H1 (cell line): ENCODE data around the gene SLC12A2. TPM values are rescaled to one million over a fixed set of nuclear protein-coding genes. Genes with fewer than 3 reads are reported as not detected.

Source experiments
- CTCF ChIA-PET: fragments of 300-600 bp; sonication (Branson Sonifier 250); formaldehyde crosslinking; loops from one replicate; lab custom pipeline; 2021; ENCODE audit not compliant: partially characterized antibody; lab: Charles Lee
- POLR2A ChIA-PET: fragments of 300-600 bp; sonication (Branson Sonifier 250); formaldehyde crosslinking; loops from one replicate; lab custom pipeline; 2021; ENCODE audit warnings: inconsistent platforms; ENCODE audit not compliant: partially characterized antibody; lab: Charles Lee
- DNase-seq, 2 experiments: peaks; one replicate each; pipeline versions ENCODE4 v3.0.0 to v3.0.0-alpha.2; 2010 to 2022; ENCODE audit warnings: low spot score in 2 of 2, low read depth in 1 of 2, mixed read lengths in 1 of 2
- FAIRE-seq: peaks from 2 replicates; lab custom pipeline; 2011; peaks lifted over from hg19 to GRCh38; lab: Jason Lieb, UNC
- H2AFZ ChIP-seq: 2 replicates; pipeline ENCODE4 v1.8.1; 2012; ENCODE audit warnings: low read length, inconsistent platforms
- H2AK5ac ChIP-seq: 2 replicates; pipeline ENCODE4 v1.6.1; 2013; ENCODE audit warnings: low read depth, low read length
- H2BK120ac ChIP-seq: replicated peaks from 2 replicates; pipeline ENCODE3; 2013; ENCODE audit warnings: low read depth, low read length, inconsistent platforms
- H2BK12ac ChIP-seq: 2 replicates; pipeline ENCODE4 v1.6.1; 2013; ENCODE audit warnings: low read depth, low read length
- H2BK15ac ChIP-seq: 2 replicates; pipeline ENCODE4 v1.6.1; 2013; ENCODE audit warnings: low read length
- H2BK20ac ChIP-seq: 2 replicates; pipeline ENCODE4 v1.6.1; 2013; ENCODE audit warnings: low read length
- H2BK5ac ChIP-seq: 2 replicates; pipeline ENCODE4 v1.6.1; 2013; ENCODE audit warnings: low read depth, low read length
- H3K14ac ChIP-seq: 2 replicates; pipeline ENCODE4 v1.6.1; 2013; ENCODE audit warnings: inconsistent platforms; ENCODE audit not compliant: insufficient read length
- H3K18ac ChIP-seq: 2 replicates; pipeline ENCODE4 v1.6.1; 2013; ENCODE audit warnings: low read length; ENCODE audit errors: extremely low read depth
- H3K23ac ChIP-seq: 2 replicates; pipeline ENCODE4 v1.6.1; 2013; ENCODE audit warnings: inconsistent platforms; ENCODE audit not compliant: insufficient read length
- H3K23me2 ChIP-seq: 2 replicates; pipeline ENCODE4 v1.6.1; 2013; ENCODE audit warnings: low read depth, low read length
- H3K27ac ChIP-seq: 2 replicates; pipeline ENCODE4 v1.6.1; 2011; ENCODE audit warnings: low read depth, low read length, inconsistent platforms
- H3K27me3 ChIP-seq, 4 experiments: replicated peaks in 1 of 4; 1 replicate in 1 of 4; 2 replicates in 3 of 4; pipeline versions ENCODE4 v1.6.1 to v1.8.1; 2011 to 2013; ENCODE audit warnings: low read length in 3 of 4, mild to moderate bottlenecking in 3 of 4, inconsistent platforms in 2 of 4, mixed read lengths in 2 of 4, moderate library complexity in 1 of 4; ENCODE audit not compliant: control insufficient read depth in 3 of 4, insufficient read depth in 3 of 4; ENCODE audit errors: extremely low read depth in 1 of 4
- H3K36me3 ChIP-seq, 4 experiments: 2 replicates each; pipeline versions ENCODE4 v1.6.1 to v1.8.1; 2011 to 2013; ENCODE audit warnings: mild to moderate bottlenecking in 4 of 4, low read length in 3 of 4, moderate library complexity in 2 of 4, control low read depth in 1 of 4, inconsistent platforms in 1 of 4; ENCODE audit not compliant: insufficient read depth in 4 of 4, control insufficient read depth in 2 of 4
- H3K4ac ChIP-seq: replicated peaks from 2 replicates; pipeline ENCODE3; 2013; ENCODE audit warnings: low read length, low read depth, mixed read lengths, inconsistent platforms; ENCODE audit not compliant: insufficient read length
- H3K4me1 ChIP-seq, 4 experiments: replicated peaks in 1 of 4; 1 replicate in 1 of 4; 2 replicates in 3 of 4; pipeline versions ENCODE4 v1.6.1 to v1.8.1; 2011 to 2013; ENCODE audit warnings: low read length in 3 of 4, inconsistent platforms in 2 of 4, mixed read lengths in 1 of 4; ENCODE audit not compliant: insufficient read depth in 4 of 4, control insufficient read depth in 3 of 4
- H3K4me2 ChIP-seq, 2 experiments: 2 replicates each; pipeline versions ENCODE4 v1.6.1 to v1.8.1; 2011 to 2013; ENCODE audit warnings: low read depth in 2 of 2, low read length in 2 of 2, control low read depth in 1 of 2, inconsistent platforms in 1 of 2, mild to moderate bottlenecking in 1 of 2; ENCODE audit not compliant: insufficient read depth in 1 of 2
- H3K4me3 ChIP-seq, 4 experiments: fragments of 200-600, 300-600 bp in 1 of 4; sonication (generic), shearing (Covaris generic), sonication (Bioruptor Twin) in 1 of 4; 2 replicates each; pipeline versions ENCODE4 v1.5.1 to v1.8.1; 2011 to 2016; ENCODE audit warnings: low read length in 4 of 4, low read depth in 3 of 4, control low read depth in 2 of 4, inconsistent platforms in 2 of 4, mild to moderate bottlenecking in 2 of 4, mixed read lengths in 1 of 4, moderate library complexity in 1 of 4; ENCODE audit not compliant: insufficient read depth in 2 of 4; ENCODE audit errors: extremely low read depth in 1 of 4
- H3K56ac ChIP-seq: replicated peaks from 2 replicates; pipeline ENCODE3; 2013; ENCODE audit warnings: low read depth, mild to moderate bottlenecking, mixed read lengths, low read length, inconsistent platforms; ENCODE audit not compliant: insufficient read length
- H3K79me1 ChIP-seq: 2 replicates; pipeline ENCODE4 v1.6.1; 2013; ENCODE audit warnings: low read depth, low read length, control low read depth
- H3K79me2 ChIP-seq, 2 experiments: 2 replicates each; pipeline versions ENCODE4 v1.6.1 to v1.8.1; 2012 to 2013; ENCODE audit warnings: low read length in 2 of 2, mild to moderate bottlenecking in 2 of 2, inconsistent platforms in 1 of 2; ENCODE audit not compliant: insufficient read depth in 2 of 2, control insufficient read depth in 1 of 2
- H3K9ac ChIP-seq, 4 experiments: replicated peaks in 1 of 4; 1 replicate in 1 of 4; 2 replicates in 3 of 4; pipeline versions ENCODE4 v1.6.1 to v1.8.1; 2011 to 2013; ENCODE audit warnings: low read depth in 3 of 4, low read length in 3 of 4, control low read depth in 2 of 4, mild to moderate bottlenecking in 2 of 4, moderate library complexity in 2 of 4, inconsistent platforms in 1 of 4; ENCODE audit errors: extremely low read depth in 1 of 4
- H3K9me3 ChIP-seq, 2 experiments: 2 replicates each; pipeline versions ENCODE4 v1.6.1 to v1.8.1; 2012 to 2013; ENCODE audit warnings: mild to moderate bottlenecking in 2 of 2, moderate library complexity in 2 of 2, control low read depth in 1 of 2, inconsistent platforms in 1 of 2, low read depth in 1 of 2, low read length in 1 of 2, mixed read lengths in 1 of 2; ENCODE audit not compliant: insufficient read depth in 2 of 2
- H4K20me1 ChIP-seq, 2 experiments: replicated peaks in 1 of 2; 2 replicates each; pipeline versions ENCODE3 to v1.8.1; 2011 to 2013; ENCODE audit warnings: inconsistent platforms in 2 of 2, low read length in 2 of 2, mild to moderate bottlenecking in 1 of 2; ENCODE audit not compliant: insufficient read depth in 2 of 2, control insufficient read depth in 1 of 2
- H4K5ac ChIP-seq: 2 replicates; pipeline ENCODE4 v1.6.1; 2013; ENCODE audit warnings: low read length, low read depth, mixed read lengths, inconsistent platforms; ENCODE audit not compliant: insufficient read length
- H4K8ac ChIP-seq: 2 replicates; pipeline ENCODE4 v1.8.0; 2013; ENCODE audit warnings: mild to moderate bottlenecking, moderate library complexity, low read length, inconsistent platforms; ENCODE audit not compliant: insufficient read depth; ENCODE audit errors: extremely low read depth
- H4K91ac ChIP-seq: replicated peaks from 2 replicates; pipeline ENCODE3; 2013; ENCODE audit warnings: low read length, mixed read lengths, inconsistent platforms; ENCODE audit not compliant: insufficient read length
- CTBP2 ChIP-seq: IDR thresholded peaks from 2 replicates; pipeline ENCODE4 v1.7.0; 2011; ENCODE audit warnings: borderline replicate concordance, mild to moderate bottlenecking, moderate library complexity, mixed read lengths, low read length; ENCODE audit not compliant: insufficient read depth, insufficient read length
- GTF2F1 ChIP-seq: IDR thresholded peaks from 2 replicates; pipeline ENCODE4 v1.6.1; 2012; ENCODE audit warnings: low read depth, low read length, improper control_type of control experiment, borderline replicate concordance
- RXRA ChIP-seq: IDR thresholded peaks from 2 replicates; pipeline ENCODE4 v1.6.1; 2011; ENCODE audit warnings: low read depth, mild to moderate bottlenecking, low read length, moderate library complexity; ENCODE audit not compliant: insufficient read depth
- TAF1 ChIP-seq: IDR thresholded peaks from 2 replicates; pipeline ENCODE4 v1.6.1; 2011; ENCODE audit warnings: mild to moderate bottlenecking, low read depth, low read length
- TBP ChIP-seq: IDR thresholded peaks from 2 replicates; pipeline ENCODE4 v1.6.1; 2011; ENCODE audit warnings: low read depth, low read length, improper control_type of control experiment
- WGBS, 2 experiments: shearing (Covaris generic) in 1 of 2; methylation state at CpG; one replicate each; pipeline versions ENCODE4 v1.1.6 to v1.1.7; 2013 to 2015; ENCODE audit warnings: low lambda C conversion rate in 2 of 2, mixed read lengths in 2 of 2, inconsistent platforms in 1 of 2, low coverage in 1 of 2, missing lambda C conversion rate in 1 of 2; ENCODE audit not compliant: insufficient replicate concordance in 2 of 2, insufficient coverage in 1 of 2, insufficient read length in 1 of 2; ENCODE audit errors: extremely low coverage in 1 of 2, missing lambda C conversion rate in 1 of 2; 5-methylcytosine and 5-hydroxymethylcytosine counted together
- polyA plus RNA-seq, 7 experiments: library from polyadenylated mRNA; depleted of rRNA in 3 of 7; stranded (reverse) in 5 of 7; unstranded in 2 of 7; fragments of >200 nt in 5 of 7; fragments of 200-250 nt in 2 of 7; gene quantifications; 1 replicate in 5 of 7; 2 replicates in 1 of 7; 4 replicates in 1 of 7; pipeline versions ENCODE4 v1.2.1 to v1.2.3, GENCODE V29; 2011 to 2013; ENCODE audit warnings: missing spikeins in 2 of 7, mixed read lengths in 2 of 7
- total RNA-seq: library from RNA; stranded (reverse); fragmentation: NEBNext Ultra II Directional; extraction: Animal tissue kit (Norgen Biotek cat#: 25700); gene quantifications from 2 replicates; pipeline ENCODE4 v1.2.1, GENCODE V29; 2021

Gene SLC12A2
- total and polyA plus RNA-seq, 2 of the 8 experiments (the other 6 are each of a cell fraction or from before 2014, with no cell fraction given), result 2.6 to 16.2 TPM

- no peak overlapping the region for H3K56ac ChIP-seq
- no peak for FAIRE-seq
- H2AK5ac ChIP-seq, result no peak overlapping the region
- no peak overlapping the region for H2BK120ac ChIP-seq
- DNase-seq, result no peak
- H2BK5ac ChIP-seq, result no peak overlapping the region
- H4K5ac ChIP-seq, result no peak overlapping the region
- no peak for TF ChIP-seq RXRA
- no peak for TF ChIP-seq TAF1
- no peak for TF ChIP-seq GTF2F1
- no peak for TF ChIP-seq TBP
- no peak for TF ChIP-seq CTBP2
- H3K4ac ChIP-seq, result no peak overlapping the region
- H4K91ac ChIP-seq, result no peak overlapping the region
- H3K27ac ChIP-seq, result no peak overlapping the region
- H3K4me2 ChIP-seq, result peak overlapping the region; percentile 97 to 99; a peak in 3 of 4 replicates
- peaks cover 10 to 17% of the 10 kb centered on the region in 2 experiments for H4K20me1 ChIP-seq
- peak overlapping the region in 1 of 4 experiments; percentile 87; a peak in 2 of 8 replicates for H3K4me3 ChIP-seq
- H2BK20ac ChIP-seq, result no peak overlapping the region
- peaks cover 0 to 16% (median 9%) of the 10 kb centered on the region in 4 experiments; a peak in 4 of 7 replicates for H3K27me3 ChIP-seq
- ChIA-PET CTCF (interaction anchor here (0.7 kb wide), 1 partner anchor 71 kb away, joined by 3 read pairs; no protein-coding TSS in a partner anchor), POLR2A (no interaction called here)
- H2BK15ac ChIP-seq, result no peak overlapping the region
- H2AFZ ChIP-seq, result no peak overlapping the region
- no peaks in the 10 kb centered on the region for H3K36me3 ChIP-seq
- 93% methylated on average over 4 of the region's 4 CpGs; no CpG with 5 or more reads in 1 of the 2 experiments for WGBS, 2 experiments
- H3K4me1 ChIP-seq, result peaks cover 2 to 11% (median 3%) of the 10 kb centered on the region in 4 experiments; a peak in 6 of 7 replicates
- H3K9ac ChIP-seq, result no peak overlapping the region
- H3K79me1 ChIP-seq, result 0 out of 2 replicates have a peak, but pooled peaks cover 2% of the 10 kb centered on the region
- no peak overlapping the region for H3K18ac ChIP-seq
- H3K9me3 ChIP-seq, result no peaks in the 10 kb centered on the region
- no peak overlapping the region for H3K14ac ChIP-seq
- H3K23ac ChIP-seq, result no peak overlapping the region
- H3K23me2 ChIP-seq, result peaks cover 10% of the 10 kb centered on the region
- H2BK12ac ChIP-seq, result no peak overlapping the region
- peaks cover 0 to 11% of the 10 kb centered on the region in 2 experiments; a peak in 2 of 4 replicates for H3K79me2 ChIP-seq
- H4K8ac ChIP-seq, result no peak overlapping the region
Measured at GRCh38 chr5:128085413-128085812, 1.8 kb downstream of the SLC12A2 start.
